ENCODE measurements around the gene ELP1. TPM values are rescaled to one million over a fixed set of nuclear protein-coding genes. Genes with fewer than 3 reads are reported as not detected.

ELP1 gene
- total RNA-seq, 2 donors from 2014 or later: 20.6 to 24.0 TPM

DNA sequence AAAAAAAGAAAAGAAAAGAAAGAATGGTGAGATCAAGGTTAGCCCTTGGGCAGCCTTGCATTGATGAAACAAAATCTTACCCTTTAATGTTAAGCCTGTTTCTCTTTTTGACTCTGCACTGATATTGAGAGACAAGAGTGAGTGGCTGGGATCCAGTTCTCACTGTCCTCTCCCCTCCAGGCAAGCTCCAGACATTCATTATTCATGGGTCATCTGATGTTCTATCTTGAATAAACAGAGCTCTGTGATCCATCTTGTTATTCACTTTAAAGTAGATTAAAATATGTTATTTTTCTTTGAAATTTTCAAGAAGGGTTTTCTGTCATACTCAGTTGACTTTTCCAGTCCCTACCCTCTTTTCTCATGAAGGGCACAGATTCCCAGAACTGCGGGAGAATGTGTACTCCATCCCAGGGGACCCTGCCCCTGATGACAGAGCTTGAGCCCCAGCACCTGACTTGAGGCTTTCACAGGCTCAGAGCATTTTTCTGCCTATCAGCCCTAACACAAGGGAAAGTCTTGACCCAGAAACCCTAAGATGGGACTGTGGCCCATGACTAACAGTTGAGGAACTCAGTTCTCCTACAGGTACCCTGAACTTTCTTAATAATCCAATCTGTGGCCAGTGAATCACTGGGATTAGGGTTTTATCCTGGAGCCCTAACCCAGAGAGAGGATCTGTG lies 102.3 kb downstream of the ELP1 start:
- TF ChIP-seq, protein P1, sequence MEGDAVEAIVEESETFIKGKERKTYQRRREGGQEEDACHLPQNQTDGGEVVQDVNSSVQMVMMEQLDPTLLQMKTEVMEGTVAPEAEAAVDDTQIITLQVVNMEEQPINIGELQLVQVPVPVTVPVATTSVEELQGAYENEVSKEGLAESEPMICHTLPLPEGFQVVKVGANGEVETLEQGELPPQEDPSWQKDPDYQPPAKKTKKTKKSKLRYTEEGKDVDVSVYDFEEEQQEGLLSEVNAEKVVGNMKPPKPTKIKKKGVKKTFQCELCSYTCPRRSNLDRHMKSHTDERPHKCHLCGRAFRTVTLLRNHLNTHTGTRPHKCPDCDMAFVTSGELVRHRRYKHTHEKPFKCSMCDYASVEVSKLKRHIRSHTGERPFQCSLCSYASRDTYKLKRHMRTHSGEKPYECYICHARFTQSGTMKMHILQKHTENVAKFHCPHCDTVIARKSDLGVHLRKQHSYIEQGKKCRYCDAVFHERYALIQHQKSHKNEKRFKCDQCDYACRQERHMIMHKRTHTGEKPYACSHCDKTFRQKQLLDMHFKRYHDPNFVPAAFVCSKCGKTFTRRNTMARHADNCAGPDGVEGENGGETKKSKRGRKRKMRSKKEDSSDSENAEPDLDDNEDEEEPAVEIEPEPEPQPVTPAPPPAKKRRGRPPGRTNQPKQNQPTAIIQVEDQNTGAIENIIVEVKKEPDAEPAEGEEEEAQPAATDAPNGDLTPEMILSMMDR (IDR thresholded peaks at IDR 0.05): no peak
- H3K27ac ChIP-seq: no peak overlapping the region
- no peak for DNase-seq (ENCODE audit: low spot score)
- H3K27me3 ChIP-seq (replicated peaks; ENCODE audit: insufficient read depth): no peaks in the 10 kb centered on the region
- H3K4me1 ChIP-seq (ENCODE audit: control insufficient read depth in 1 of 2, low read depth in 2 of 2): no peaks in the 10 kb centered on the region
- ATAC-seq (ENCODE audit: insufficient number of reproducible peaks, low FRiP score, low read depth): no peak
- H3K9me3 ChIP-seq: no peaks in the 10 kb centered on the region
- no peaks in the 10 kb centered on the region for H3K36me3 ChIP-seq
- no peak overlapping the region for H3K4me3 ChIP-seq

DNA sequence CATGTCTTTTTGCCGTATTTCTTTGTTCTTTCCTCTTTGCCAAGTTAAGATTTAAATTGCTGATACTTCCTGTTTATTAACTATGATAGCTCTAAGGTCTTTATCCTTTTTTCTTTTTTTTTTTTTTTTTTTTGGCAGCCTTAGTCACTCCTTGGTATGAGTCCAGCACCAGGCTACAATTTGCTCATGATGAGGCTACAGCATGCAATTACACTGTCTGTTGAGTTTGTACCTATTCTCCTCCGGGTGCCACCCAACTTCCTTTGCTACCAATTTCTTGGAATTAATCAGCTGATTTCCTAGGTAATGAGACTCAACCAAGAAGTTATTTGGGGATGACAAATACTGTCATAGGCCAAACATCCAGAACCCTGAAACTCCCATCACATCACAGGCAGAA lies 103.7 kb downstream of the ELP1 start:
- TF ChIP-seq, protein P1 (IDR thresholded peaks at IDR 0.05): no peak
- no peak overlapping the region for H3K4me3 ChIP-seq
- H3K4me1 ChIP-seq (ENCODE audit: control insufficient read depth in 1 of 2, low read depth in 2 of 2): no peaks in the 10 kb centered on the region
- no peaks in the 10 kb centered on the region for H3K9me3 ChIP-seq
- H3K27ac ChIP-seq: no peak overlapping the region
- no peaks in the 10 kb centered on the region for H3K36me3 ChIP-seq
- DNase-seq (ENCODE audit: low spot score): no peak
- ATAC-seq (ENCODE audit: insufficient number of reproducible peaks, low FRiP score, low read depth): no peak
- no peaks in the 10 kb centered on the region for H3K27me3 ChIP-seq (replicated peaks; ENCODE audit: insufficient read depth)

DNA sequence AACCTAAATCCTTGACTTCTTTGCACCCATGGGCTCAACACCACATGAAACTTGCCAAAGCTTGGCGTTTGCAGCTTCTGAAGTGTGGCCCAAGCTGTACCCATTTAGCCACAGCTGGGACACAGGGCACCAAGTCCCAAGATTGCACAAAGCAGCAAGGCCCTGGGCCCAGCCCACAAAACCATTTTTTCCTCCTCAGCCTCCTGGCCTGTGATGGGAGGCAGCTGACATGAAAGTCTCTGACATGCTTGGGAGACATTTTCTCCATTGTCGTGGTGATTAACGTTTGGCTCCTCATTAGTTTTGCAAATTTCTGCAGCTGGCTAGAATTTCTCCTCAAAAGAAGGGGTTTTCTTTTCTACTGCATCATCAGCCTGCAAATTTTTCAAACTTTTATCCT lies 110.1 kb downstream of the ELP1 start:
- Histone ChIP-seq H3K36me3 (no peaks in the 10 kb centered on the region), H3K27me3 (replicated peaks; ENCODE audit: insufficient read depth) (no peaks in the 10 kb centered on the region), H3K4me3 (no peak overlapping the region), H3K9me3 (no peaks in the 10 kb centered on the region), H3K4me1 (ENCODE audit: control insufficient read depth in 1 of 2, low read depth in 2 of 2) (no peaks in the 10 kb centered on the region), H3K27ac (no peak overlapping the region)
- DNase-seq (ENCODE audit: low spot score): no peak
- ATAC-seq (ENCODE audit: insufficient number of reproducible peaks, low FRiP score, low read depth): no peak
- TF ChIP-seq, protein P1 (IDR thresholded peaks at IDR 0.05): no peak

Other genes starting within 250 kb of the ELP1 start
- gene ACTL7B, start 78.1 kb downstream of the ELP1 start, total RNA-seq: not detected
- gene ACTL7A, start 71.9 kb downstream of the ELP1 start, total RNA-seq: not detected
- gene ABITRAM, start 276 bp upstream of the ELP1 start, total RNA-seq: 1 to 10 TPM; 4.6 to 5.6 TPM
- 10 to 100 TPM; 41.8 to 45.0 TPM for gene CTNNAL1, start 79.4 kb upstream of the ELP1 start, total RNA-seq
- 10 to 100 TPM; 76.5 to 95.4 TPM for gene TMEM245, start 185.8 kb upstream of the ELP1 start, total RNA-seq
- gene FRRS1L, start 233.1 kb upstream of the ELP1 start, total RNA-seq: 1 to 10 TPM in 1 of 2 donors, under 1 TPM in 1; 0.81 to 1.1 TPM